ENCODE measurements around the gene ZNRF4. TPM values are rescaled to one million over a fixed set of nuclear protein-coding genes. Genes with fewer than 3 reads are reported as not detected.

ZNRF4 gene
- total and polyA plus RNA-seq, 2 experiments from 2014 or later = not detected

DNA sequence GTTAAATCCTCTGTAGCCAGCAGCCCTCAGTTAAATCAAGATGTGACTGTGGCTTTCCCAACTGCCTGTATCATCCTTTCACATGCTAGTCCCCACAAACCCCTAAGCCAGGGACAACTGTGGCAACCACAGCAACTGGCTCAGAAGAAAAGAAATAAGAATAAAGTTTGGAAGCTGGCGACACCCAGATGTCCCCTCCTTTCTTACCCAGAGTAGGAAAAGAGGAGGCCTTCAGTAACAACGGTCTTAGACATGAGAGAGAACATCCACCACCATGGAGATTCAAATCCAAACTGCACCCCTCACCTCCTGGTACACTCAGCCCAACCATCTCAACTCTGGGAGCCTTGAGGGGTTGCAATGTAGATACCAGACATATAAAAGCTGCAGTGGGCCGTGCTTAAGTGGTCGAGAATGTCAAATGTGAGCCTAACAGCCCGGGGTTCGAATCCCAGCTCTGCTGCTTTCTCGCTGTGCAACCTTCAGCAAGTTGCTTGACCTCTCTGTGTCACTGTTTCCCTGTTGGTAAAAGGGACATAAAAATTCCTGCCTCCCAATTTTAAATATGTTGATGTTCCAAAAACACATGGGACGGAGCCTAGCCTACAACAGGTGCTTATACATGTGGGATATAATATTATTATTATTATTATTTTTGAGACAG lies 23.8 kb downstream of the ZNRF4 start (continued):
- TF ChIP-seq, protein P1, sequence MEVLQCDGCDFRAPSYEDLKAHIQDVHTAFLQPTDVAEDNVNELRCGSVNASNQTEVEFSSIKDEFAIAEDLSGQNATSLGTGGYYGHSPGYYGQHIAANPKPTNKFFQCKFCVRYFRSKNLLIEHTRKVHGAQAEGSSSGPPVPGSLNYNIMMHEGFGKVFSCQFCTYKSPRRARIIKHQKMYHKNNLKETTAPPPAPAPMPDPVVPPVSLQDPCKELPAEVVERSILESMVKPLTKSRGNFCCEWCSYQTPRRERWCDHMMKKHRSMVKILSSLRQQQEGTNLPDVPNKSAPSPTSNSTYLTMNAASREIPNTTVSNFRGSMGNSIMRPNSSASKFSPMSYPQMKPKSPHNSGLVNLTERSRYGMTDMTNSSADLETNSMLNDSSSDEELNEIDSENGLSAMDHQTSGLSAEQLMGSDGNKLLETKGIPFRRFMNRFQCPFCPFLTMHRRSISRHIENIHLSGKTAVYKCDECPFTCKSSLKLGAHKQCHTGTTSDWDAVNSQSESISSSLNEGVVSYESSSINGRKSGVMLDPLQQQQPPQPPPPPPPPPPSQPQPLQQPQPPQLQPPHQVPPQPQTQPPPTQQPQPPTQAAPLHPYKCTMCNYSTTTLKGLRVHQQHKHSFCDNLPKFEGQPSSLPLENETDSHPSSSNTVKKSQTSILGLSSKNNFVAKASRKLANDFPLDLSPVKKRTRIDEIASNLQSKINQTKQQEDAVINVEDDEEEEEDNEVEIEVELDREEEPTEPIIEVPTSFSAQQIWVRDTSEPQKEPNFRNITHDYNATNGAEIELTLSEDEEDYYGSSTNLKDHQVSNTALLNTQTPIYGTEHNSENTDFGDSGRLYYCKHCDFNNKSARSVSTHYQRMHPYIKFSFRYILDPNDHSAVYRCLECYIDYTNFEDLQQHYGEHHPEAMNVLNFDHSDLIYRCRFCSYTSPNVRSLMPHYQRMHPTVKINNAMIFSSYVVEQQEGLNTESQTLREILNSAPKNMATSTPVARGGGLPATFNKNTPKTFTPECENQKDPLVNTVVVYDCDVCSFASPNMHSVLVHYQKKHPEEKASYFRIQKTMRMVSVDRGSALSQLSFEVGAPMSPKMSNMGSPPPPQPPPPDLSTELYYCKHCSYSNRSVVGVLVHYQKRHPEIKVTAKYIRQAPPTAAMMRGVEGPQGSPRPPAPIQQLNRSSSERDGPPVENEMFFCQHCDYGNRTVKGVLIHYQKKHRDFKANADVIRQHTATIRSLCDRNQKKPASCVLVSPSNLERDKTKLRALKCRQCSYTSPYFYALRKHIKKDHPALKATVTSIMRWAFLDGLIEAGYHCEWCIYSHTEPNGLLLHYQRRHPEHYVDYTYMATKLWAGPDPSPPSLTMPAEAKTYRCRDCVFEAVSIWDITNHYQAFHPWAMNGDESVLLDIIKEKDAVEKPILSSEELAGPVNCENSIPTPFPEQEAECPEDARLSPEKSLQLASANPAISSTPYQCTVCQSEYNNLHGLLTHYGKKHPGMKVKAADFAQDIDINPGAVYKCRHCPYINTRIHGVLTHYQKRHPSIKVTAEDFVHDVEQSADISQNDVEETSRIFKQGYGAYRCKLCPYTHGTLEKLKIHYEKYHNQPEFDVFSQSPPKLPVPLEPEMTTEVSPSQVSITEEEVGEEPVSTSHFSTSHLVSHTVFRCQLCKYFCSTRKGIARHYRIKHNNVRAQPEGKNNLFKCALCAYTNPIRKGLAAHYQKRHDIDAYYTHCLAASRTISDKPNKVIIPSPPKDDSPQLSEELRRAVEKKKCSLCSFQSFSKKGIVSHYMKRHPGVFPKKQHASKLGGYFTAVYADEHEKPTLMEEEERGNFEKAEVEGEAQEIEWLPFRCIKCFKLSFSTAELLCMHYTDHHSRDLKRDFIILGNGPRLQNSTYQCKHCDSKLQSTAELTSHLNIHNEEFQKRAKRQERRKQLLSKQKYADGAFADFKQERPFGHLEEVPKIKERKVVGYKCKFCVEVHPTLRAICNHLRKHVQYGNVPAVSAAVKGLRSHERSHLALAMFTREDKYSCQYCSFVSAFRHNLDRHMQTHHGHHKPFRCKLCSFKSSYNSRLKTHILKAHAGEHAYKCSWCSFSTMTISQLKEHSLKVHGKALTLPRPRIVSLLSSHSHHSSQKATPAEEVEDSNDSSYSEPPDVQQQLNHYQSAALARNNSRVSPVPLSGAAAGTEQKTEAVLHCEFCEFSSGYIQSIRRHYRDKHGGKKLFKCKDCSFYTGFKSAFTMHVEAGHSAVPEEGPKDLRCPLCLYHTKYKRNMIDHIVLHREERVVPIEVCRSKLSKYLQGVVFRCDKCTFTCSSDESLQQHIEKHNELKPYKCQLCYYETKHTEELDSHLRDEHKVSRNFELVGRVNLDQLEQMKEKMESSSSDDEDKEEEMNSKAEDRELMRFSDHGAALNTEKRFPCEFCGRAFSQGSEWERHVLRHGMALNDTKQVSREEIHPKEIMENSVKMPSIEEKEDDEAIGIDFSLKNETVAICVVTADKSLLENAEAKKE (CRISPR knock-in tag; IDR thresholded peaks at IDR 0.05) = no peak
- TF ChIP-seq, protein P2, sequence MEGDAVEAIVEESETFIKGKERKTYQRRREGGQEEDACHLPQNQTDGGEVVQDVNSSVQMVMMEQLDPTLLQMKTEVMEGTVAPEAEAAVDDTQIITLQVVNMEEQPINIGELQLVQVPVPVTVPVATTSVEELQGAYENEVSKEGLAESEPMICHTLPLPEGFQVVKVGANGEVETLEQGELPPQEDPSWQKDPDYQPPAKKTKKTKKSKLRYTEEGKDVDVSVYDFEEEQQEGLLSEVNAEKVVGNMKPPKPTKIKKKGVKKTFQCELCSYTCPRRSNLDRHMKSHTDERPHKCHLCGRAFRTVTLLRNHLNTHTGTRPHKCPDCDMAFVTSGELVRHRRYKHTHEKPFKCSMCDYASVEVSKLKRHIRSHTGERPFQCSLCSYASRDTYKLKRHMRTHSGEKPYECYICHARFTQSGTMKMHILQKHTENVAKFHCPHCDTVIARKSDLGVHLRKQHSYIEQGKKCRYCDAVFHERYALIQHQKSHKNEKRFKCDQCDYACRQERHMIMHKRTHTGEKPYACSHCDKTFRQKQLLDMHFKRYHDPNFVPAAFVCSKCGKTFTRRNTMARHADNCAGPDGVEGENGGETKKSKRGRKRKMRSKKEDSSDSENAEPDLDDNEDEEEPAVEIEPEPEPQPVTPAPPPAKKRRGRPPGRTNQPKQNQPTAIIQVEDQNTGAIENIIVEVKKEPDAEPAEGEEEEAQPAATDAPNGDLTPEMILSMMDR (conservative IDR thresholded peaks at IDR 0.05; ENCODE audit: low read depth in 2 of 2) = no peak

- Histone ChIP-seq H3K4me3 (no peak overlapping the region), H3K27ac (ENCODE audit: low read depth) (no peak overlapping the region), H2AFZ (no peak overlapping the region), H3K36me3 (ENCODE audit: insufficient read depth) (no peaks in the 10 kb centered on the region), H3F3A (replicated peaks; ENCODE audit: low read depth) (no peaks in the 10 kb centered on the region), H3K27me3 (ENCODE audit: insufficient read depth) (no peaks in the 10 kb centered on the region), H3K9me2 (ENCODE audit: insufficient read depth) (no peaks in the 10 kb centered on the region), H3K4me2 (no peak overlapping the region), H4K20me1 (replicated peaks; ENCODE audit: insufficient read depth) (no peaks in the 10 kb centered on the region), H3K4me1 (ENCODE audit: insufficient read depth) (no peaks in the 10 kb centered on the region), H3K79me2 (replicated peaks; ENCODE audit: insufficient read depth) (no peaks in the 10 kb centered on the region)
- ATAC-seq = no peak
- no peak overlapping the region for H3K27ac Mint-ChIP-seq
- H3K4me1 Mint-ChIP-seq = peaks cover 2% of the 10 kb centered on the region; the same call in 1 of the 3 replicates
- peak; percentile 35 for DNase-seq (ENCODE audit: low spot score)
- H3K4me3 Mint-ChIP-seq = no peak overlapping the region
- peaks cover 14% of the 10 kb centered on the region for H3K27me3 Mint-ChIP-seq (ENCODE audit: insufficient read depth, low read depth, poor library complexity)
- H3K36me3 Mint-ChIP-seq (ENCODE audit: low read depth) = no peaks in the 10 kb centered on the region
- H3K9me3 Mint-ChIP-seq = peaks cover 22% of the 10 kb centered on the region; the same call in 2 of the 3 replicates
- TF ChIP-seq, protein P1 (CRISPR knock-in tag; IDR thresholded peaks at IDR 0.05) = no peak
- TF ChIP-seq, protein P3, sequence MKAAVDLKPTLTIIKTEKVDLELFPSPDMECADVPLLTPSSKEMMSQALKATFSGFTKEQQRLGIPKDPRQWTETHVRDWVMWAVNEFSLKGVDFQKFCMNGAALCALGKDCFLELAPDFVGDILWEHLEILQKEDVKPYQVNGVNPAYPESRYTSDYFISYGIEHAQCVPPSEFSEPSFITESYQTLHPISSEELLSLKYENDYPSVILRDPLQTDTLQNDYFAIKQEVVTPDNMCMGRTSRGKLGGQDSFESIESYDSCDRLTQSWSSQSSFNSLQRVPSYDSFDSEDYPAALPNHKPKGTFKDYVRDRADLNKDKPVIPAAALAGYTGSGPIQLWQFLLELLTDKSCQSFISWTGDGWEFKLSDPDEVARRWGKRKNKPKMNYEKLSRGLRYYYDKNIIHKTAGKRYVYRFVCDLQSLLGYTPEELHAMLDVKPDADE (IDR thresholded peaks at IDR 0.05) = no peak
- TF ChIP-seq ZNF114 (CRISPR knock-in tag; IDR thresholded peaks at IDR 0.05) = no peak
- TF ChIP-seq NANOG (IDR thresholded peaks at IDR 0.05; ENCODE audit: borderline replicate concordance) = no peak
- TF ChIP-seq POLR2AphosphoS5 (IDR thresholded peaks at IDR 0.05; ENCODE audit: low read depth) = no peak
Measured at GRCh38 chr19:5479958-5480357, 24.7 kb downstream of the ZNRF4 start.
